Activated effector memory CD4-positive, alpha-beta T cell treated with anti-CD3 and anti-CD28 coated beads, Interleukin-2, amount 50 U/mL, for 16 hours (primary cell): ENCODE results near the gene CXCL14.

Source experiments
- DNase-seq: peaks from one replicate; pipeline ENCODE4 v3.0.0-alpha.2; 2020

The CXCL14 gene

DNA sequence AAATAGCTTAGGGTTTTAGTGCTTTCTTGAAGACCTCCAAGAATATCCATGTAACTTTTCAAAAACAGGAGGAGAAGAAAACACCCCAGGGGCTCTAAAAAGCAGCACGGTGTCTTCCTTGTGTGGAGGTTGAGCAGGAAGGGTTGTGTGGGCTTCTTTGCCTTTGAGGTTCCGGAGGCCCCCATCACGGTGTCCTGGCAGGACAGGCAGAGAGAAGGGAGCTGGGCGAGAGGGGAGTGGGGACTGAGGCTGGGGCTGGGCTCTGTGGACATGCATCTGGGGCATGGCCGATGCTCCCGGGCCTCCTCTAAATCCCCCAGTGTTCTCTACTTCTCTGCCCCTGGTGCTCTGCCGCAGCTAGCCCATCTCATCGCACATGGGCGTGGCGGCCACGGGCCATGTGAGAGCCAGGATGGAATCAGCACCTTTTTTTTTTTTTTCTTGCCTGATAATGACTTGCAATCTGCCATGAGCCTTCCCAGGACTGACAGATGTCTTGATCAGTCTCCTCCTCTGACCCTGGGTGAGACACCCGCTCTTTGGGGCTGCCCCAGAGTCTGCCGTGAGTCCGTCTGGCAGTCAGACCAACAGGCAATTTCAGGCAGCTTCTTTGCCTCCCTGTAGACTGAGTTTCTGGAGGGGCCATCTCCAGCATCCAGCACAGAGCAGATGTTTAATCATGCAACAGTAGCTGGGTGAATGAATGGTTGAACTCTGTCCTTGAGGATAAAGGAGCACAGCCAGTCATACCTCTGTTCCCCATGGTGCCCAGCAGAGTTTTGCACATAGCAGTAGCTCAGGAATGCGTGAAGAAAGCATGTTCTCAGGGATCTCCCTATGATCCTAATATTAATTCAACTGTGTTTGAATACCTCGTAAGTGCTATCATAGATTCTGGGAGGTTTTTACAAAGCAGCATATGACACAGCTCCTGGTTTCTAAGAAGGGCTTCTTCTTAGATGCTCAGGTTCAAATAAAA is 12.1 kb downstream of the CXCL14 start:
- no peak for DNase-seq

DNA sequence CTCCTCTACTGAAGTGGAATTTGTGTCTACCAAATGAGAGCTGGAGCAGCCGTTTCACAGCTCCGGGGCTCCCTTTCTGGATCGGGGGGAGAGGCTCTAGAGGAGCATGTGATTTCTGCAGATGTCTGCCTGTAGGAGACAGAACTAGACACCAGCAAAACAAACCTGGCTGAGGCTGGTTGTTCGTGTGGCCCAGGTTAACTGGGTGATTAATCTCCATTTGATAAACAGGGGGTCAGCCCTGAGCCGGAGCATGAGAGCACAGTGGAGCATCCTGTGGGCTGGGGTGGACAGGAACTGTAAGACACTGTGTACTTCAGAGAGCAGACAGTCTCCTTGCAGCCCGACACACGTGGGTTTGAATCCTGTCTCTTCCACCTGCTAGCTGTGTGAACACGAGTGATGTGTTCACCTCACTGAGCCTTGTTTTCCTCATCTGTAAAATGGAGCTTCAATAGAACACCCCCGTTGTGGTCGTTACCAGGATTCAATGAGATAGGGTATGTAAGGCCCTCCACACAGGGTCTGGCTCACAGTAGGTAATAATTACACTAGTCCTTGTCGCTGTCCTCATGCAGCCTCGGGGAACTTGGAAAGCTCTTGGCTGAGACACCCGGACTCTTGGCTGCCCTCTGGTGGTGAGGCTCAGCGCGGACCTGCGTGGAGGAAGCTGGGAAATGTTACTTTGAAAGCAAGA is 12.9 kb downstream of the CXCL14 start:
- DNase-seq, result peak; percentile 87

DNA sequence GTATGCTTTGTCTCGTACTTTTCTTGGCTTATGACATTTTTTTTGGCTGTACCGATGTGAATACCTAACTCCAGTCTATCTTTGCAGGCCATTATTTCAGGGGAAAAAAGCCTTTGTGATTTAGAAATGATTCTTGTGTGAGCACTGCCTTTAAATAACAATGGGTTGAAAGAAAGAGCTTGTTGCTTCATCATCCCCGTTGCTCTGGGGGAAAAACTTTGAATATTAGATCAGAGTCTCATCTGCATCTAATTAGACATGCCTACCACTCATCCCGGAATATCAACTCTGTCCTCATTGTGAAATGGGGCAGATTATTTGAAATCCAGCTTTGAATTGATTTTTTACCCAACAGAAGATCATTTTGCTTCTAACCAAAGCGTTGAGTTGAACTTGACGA is 13.5 kb downstream of the CXCL14 start:
- DNase-seq, result no peak

DNA sequence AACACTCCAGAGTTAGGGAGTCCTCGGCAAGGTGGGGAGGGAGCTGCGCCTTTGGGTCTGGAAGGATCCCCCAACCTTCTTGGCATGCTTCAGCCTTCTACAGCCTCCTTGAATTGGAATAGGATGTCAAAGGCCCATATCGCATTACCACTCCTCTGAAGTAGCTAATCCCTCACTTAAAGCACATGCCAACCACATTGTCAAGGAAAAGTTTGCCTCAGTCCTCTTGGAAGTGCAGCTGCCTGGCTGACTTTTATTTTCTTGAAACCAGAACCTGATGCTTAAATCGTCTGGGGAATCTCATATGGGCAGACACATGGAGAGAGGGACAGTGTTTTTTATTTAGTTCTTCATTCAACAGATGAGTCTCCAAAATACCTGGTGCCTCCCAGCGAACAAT is 14.5 kb downstream of the CXCL14 start:
- DNase-seq, result no peak

DNA sequence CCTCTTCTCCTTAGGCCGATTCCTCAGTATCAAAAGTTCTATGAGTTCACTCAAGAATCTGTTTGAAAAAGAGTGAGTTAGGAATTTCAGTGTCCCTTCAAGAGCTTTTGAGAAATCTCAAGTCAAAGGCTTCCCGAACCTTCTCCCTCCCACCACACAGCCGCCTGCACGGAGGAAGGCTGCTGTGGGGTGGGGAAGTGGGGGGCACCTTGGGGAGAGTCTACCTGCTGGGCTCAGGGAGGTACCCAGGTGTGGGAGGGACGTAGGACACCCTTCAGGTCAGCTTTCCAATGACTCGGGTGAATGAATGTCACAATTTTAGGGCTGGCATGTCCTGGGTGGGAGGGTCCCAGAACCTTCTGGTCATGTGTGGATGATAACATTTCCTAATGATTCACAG is 17.5 kb downstream of the CXCL14 start:
- DNase-seq, result no peak

DNA sequence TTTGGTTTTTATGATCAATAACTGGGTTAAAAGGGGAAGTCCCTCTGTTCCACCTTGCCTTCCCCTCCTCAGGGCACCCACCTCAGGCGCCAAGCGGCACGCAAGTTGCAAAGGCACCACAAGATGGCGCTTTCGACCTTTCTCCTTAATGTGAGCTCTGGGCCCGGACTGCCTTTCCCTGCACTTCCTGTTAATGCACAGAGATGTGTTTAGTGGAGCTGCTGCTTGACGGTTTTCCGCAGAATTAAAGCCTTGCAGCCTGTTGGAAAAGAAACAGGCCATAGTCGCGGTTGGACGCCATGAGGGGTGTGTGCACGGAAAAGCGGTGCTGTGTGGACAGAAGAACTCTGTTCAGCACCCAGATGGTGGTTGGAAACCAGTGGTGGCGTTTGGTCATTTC is 17.9 kb downstream of the CXCL14 start:
- peak; percentile 83 for DNase-seq

DNA sequence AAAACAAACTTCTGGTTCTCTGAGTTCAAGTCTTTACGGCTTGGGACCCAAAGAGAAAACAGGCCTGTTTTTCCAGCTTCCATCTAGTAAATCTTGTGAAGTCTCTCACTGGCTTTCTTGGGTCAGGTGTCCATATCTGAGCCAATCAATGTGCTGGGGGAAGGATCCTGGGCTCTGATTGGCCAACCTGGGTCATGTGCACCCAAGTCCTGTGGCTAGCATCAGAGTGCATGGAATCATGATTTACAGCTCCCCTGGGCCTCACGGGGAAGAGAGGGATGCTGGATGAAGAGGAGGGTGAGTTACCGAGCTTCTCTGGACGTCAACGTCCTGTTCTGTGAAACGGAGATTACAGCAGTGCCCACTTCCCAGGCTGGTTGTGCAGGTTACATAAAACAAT is 19.4 kb downstream of the CXCL14 start:
- DNase-seq, result no peak

DNA sequence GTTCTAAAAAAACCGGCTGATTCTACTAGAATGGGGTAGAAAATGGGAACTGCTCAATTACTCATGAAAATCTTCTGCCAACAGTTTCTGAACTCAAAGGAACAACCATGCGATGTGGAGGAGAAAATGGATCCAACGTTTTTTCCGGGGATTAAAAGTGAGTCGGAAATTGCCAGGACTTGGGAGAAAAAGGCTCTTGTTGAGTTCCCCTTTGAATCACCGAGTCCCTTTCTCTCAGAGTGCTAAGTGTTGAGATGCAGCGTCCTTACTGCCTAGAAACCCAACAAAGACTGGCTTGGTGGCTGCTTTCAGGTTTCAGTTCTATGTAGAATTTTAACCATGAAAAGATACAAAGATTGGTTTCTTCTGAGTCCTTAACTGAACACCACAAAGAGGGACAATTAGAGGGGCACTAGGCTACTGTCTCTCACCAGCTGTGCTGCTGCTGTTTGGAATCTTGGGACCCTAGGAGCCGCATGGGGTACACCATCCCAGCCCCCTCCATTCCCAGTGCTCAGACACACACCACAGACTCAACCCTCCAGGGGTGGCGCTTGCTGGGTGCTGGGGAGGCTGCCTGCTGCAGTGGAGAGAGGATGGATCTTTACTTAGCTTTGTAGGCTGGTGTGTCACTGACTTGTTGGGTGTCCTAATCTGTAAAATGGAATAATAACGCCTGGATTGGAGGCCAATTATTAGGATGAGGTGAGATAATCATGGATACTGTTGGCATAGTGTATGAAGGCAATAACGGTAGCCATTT is 21.5 kb downstream of the CXCL14 start:
- no peak for DNase-seq

DNA sequence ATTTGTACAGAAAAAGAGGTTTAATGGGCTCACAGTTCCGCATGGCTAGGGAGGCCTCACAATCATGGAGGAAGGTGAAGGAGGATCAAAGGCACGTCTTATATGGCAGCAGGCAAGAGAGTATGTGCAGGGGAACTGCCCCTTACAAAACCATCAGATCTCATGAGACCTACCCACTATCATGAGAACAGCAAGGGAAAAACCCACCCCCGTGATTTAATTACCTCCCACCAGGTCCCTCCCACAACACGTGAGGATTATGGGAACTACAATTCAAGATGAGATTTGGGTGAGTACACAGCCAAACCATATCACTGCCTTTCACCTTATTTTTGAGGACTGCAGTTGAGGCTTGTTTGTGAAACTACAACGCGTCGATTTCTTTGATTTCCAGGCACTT is 22.2 kb downstream of the CXCL14 start:
- no peak for DNase-seq

DNA sequence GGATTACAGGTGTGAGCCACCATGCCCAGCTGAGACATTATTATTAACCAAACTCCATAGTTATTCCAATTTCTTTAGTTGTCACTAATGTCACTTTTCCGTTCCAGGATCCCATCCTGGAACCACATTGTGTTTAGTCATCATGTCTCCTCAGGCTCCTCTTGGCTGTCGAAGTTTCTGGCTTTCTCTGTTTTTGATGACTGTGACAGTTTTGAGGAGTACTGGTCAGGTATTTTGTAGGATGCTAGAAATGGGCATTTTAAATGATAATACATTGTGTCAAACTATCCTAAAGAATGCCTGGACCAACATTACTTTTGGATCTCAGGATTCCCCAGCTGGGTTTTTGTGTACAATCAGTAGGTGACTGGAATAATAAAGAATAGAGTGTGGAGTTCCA is 23.3 kb downstream of the CXCL14 start:
- no peak for DNase-seq

DNA sequence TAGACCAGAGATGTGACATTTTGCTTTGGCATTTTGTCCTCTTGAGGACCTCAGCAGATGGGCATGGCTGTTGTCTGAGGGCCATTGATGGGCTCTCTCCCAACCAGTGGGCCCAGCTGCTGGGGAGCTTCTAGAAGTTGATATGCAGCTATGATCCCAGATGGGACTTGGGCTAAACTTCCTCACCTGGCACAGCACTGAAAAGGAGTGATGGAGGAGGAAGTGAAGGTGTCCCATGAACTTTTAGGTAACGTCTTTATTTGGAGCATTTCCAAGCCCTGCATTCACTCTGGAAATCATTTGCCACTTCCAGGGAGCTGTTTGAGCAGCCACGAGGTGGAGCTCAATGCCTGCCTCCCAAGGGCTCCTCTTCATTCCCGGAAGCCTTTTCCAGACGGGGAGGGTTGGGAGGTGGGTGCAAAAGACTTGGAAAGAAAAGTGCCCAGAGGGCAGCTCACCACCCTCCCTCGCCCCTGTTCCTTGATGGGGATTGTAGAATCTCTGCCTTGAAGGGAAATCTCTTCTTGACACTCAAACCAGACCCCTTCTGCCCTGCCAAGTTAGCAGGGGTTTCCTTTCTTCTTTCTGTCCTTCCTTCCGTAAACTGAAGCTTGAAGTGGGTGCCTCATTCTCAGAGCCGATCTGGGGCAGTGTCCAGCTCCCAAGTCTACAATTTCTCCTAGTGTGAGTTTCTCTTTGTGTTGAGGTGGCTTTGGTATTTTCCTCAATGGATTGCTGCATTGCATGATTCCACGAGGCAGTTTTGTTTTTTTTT is 24.9 kb downstream of the CXCL14 start:
- DNase-seq, result no peak

DNA sequence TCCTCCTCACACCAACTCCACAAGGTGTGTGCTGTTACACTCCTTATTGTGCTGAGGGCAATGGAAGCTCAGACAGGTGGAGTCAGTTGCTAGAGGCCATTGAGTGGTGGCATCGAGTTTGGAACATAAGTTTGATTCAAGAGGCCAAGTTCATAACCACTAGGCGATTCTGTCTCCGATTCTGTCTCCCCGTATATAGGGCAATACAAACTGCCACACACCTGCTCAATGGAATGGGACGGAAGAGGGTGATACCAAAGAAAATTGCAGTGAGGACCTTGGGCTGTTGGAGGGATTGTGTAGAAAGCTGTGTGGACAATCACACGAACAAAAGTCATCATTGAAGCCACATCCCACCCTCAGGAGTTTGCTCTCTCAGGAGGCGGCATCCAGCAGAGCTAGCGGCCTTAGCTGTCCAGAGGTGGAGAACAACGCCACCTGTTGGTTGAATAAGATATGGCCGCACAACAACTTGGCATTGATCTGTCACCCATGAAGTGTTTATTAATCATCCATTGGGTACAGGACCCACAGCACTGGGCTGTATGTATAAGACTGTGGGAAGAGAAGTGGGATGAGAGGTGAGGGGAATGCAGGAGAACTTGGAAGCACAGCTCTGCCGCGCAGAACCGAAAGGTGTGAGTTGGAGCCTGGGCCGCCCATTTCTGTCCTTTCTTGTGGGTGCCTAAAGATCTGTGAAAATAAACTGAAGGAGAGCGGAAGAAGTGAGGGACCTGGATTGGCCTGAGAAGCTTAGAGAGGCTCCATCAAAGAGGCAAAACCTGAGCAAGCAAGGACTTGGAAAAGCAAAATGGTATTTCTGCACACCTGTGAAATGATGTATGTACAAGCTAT is 27.0 kb downstream of the CXCL14 start:
- peak; percentile 75 for DNase-seq

DNA sequence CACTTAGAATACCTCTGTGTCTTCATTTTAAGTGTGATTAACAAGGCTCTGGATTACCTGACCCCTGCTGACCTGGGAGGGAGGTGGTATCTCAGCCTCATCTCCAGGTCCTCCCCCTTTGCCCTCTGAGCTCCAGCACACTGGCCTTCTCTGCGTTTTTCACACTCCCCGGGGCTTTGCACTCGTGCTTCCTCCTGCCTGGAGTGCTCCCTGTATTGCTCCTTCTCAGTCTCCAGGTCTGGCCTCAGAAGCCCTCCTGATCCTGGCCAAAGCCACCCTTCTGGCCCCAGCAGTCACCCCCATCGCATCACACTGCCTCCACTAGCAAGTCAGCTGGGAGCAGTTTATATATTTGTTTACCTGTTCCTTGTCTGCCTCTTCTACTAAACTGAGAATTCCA is 29.4 kb downstream of the CXCL14 start:
- no peak for DNase-seq

DNA sequence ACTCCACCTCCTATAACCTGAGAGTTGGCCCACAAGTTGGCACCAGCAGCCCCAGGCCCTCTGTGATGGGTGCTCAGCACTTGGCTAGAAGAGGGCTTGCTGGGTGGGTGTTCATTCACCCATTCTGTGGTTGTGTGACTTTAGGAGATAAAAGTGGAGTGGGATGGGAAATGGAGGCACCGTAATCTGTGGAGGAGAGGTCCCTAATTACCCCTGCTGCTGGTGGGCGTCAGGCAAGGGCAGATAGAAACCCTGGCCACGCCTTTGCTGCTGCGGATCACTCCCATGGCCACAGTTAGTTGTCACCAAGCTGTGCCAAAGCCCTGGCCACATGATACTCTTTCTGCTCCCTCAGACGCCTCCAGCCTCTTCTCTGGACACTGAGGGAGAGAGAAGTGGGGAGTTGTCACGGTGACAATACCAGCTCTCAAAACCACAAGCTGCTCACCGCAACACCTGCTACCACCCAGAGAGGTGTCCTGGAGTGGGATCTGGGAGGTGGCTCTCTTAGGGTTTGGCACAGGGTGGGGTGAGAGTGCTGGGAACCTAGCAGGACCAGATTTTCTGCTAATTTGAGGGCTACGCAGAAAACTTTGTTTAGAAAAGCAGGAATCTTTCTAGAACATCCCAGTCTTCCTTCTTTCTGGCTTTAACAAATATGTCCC is 31.1 kb downstream of the CXCL14 start:
- DNase-seq, result no peak

DNA sequence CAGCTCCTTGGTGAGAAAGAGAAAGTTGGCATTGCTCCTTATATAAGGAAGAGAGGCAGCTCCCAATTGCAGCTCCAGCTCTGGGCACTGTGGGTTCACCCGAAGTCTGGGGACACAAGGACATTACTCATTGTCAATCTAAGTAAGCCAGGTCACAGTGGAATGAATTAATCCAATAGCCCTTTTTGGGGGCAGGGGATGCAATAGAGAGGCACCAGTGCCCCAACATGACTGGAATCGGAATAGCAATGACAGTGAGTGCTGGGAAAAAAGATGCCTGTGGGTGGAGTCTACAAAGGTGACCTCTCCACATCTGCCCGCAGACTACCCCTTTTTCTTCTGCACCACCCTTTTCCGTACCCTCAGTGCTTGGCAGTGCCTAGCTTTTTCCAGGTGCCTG is 31.9 kb downstream of the CXCL14 start:
- DNase-seq, result no peak

DNA sequence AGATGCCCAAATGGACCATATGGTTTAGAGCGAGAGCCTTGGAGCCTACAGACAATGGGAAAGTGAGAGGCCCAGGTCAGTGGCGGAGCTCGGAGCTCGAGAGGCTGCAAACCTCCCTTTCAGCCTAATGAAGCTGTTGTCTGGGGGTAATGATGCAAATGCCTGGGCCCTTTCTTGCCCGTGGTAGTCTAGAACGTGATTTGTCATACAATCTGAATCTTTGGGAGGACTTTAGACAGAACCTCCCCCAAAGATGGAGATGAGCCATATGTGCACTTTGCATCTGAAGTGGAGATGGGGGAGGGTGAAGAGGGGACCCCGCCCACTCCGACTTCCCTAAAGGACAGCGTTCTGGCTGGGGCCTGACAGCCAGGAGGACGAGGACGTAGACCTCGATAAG is 32.7 kb downstream of the CXCL14 start:
- DNase-seq, result no peak

DNA sequence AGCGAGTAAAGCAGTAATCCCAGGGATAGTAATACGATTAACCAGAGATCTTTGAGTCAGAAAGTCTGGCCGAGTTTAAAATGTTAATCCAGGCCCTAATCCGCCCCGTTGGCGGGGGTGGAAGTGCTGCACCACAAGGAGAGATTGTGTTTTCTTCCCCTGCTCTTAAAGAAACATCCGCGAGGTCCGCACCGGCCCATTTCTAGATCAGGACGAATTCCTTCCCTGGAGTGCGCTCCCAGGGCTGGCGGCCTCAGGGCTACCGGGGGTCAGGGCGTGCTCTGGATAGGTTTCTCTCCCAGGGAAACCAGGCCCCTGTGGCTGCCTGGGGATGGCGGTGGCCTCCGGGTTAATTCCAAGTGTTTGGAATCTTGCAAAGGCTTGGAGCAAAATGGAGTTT is 33.7 kb downstream of the CXCL14 start:
- no peak for DNase-seq

DNA sequence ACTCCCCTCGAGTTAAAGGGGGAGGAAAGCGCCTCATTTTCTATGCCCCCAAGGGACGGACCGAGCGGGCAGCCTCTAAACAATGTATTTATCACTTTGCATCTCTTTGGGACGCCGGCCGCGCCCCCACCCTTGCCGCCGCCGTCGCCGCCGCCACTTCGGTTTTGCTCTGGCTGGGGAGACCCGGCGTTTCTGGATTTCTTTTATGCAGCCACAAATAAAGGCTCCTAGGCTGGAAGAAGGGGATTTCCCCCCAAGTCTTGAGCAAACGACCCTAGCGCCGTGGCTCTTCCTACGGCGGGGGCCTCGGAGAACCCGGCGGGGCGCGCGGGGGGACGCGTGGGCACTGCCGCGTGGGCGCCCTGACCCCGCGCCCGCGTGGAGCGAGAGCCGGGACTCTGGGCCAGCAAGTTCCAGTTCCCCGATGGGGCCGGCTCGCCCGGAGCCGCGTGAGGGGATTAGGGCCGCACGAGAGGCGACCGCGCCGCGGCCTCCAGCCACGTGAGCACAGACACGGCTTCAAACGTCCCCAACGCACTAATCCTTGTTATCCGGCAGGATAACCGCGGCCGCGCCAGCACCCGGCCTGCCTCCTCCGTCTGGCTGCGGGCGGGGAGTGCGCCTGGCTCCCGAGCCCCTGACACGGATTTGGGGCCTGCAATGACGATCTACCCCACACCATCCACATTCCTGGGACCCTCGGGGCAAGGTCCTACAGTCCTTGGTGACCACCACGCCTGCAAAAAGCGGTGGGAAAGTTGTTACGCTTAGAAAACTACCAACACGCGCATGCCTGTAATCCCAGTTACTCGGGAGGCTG is 35.1 kb downstream of the CXCL14 start:
- no peak for DNase-seq

DNA sequence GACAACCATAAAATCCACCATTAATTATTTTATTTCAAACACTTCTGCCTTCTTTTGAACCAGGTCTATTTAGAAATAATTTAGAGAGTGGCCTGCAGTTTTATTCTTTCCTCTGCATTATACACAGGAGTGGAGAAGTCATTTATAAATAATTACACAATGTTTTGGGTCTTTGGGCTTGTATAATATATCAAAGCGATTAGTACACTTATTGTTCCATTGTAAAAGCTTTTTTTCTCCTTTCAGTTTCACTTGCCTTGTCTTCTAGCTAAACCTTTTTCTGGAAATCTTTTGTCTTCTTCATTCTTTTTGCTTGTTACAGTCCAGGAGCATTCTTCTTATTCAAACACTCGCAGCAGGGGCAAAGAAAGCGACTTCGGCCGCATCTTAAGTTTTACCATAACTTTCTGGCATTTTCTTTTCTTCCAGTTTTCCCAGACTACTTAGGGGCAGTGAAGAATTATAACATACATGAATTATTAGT is 35.7 kb downstream of the CXCL14 start:
- DNase-seq, result no peak
